ENCODE results near the gene DPP6.

DNA sequence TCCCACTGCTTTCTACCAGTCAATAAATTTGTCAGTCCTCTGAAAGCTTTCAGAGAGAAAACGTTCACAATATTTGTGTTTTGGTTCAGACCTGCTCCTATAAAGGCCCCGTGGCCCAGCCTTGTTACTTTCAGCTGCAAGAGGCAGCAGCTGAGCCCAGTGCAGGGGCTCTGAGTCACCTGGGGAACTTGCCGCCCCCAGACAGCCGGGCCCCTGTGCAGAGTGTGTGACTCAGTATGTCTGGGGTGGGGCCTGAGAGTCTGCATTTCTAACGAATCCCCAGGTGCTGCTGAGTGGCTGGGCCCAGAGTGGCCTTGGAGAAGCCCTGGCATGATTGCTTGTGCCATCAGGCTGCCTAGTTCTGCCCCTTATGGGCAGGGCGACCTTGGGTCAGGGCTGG lies 647.2 kb downstream of the DPP6 start:
- TF ChIP-seq, protein P1, sequence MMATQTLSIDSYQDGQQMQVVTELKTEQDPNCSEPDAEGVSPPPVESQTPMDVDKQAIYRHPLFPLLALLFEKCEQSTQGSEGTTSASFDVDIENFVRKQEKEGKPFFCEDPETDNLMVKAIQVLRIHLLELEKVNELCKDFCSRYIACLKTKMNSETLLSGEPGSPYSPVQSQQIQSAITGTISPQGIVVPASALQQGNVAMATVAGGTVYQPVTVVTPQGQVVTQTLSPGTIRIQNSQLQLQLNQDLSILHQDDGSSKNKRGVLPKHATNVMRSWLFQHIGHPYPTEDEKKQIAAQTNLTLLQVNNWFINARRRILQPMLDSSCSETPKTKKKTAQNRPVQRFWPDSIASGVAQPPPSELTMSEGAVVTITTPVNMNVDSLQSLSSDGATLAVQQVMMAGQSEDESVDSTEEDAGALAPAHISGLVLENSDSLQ (IDR thresholded peaks at IDR 0.05) = no peak
- no peak for TF ChIP-seq FOXM1 (IDR thresholded peaks at IDR 0.05; ENCODE audit: borderline replicate concordance)
- no peak for TF ChIP-seq LEF1 (IDR thresholded peaks at IDR 0.05; ENCODE audit: borderline replicate concordance)
- no peak for TF ChIP-seq SUZ12 (IDR thresholded peaks at IDR 0.05)
- no peak for TF ChIP-seq FOXK2 (IDR thresholded peaks at IDR 0.05)

Data from HEK293T (cell line).